Smooth muscle cell (in vitro differentiated cells): ENCODE results near the gene SERPINE3. TPM values are rescaled to one million over a fixed set of nuclear protein-coding genes. Genes with fewer than 3 reads are reported as not detected.

Experiments
- DNase-seq: peaks from one replicate; lab custom pipeline; 2025; ENCODE audit not compliant: unreplicated experiment; lab: John Stamatoyannopoulos, UW
- H2AFZ ChIP-seq: fragments of 200-600 bp; sonication (generic); 2 replicates; pipeline ENCODE4 v1.6.0; 2016; ENCODE audit warnings: antibody characterized with exemption, low read depth, mild to moderate bottlenecking
- H3F3A ChIP-seq: fragments of 200-600 bp; sonication (generic); 2 replicates; pipeline ENCODE4 v1.6.0; 2017; ENCODE audit warnings: antibody characterized with exemption, low read depth
- H3K27ac ChIP-seq: fragments of 200-600 bp; sonication (generic); 2 replicates; pipeline ENCODE4 v1.5.1; 2016; ENCODE audit warnings: low read depth, mild to moderate bottlenecking
- H3K27me3 ChIP-seq: fragments of 200-600 bp; sonication (generic); 2 replicates; pipeline ENCODE4 v1.6.1; 2016; ENCODE audit warnings: low read depth, mild to moderate bottlenecking
- H3K36me3 ChIP-seq: fragments of 200-600 bp; sonication (generic); 2 replicates; pipeline ENCODE4 v1.5.1; 2016; ENCODE audit warnings: low read depth
- H3K4me1 ChIP-seq: fragments of 200-600 bp; sonication (generic); 2 replicates; pipeline ENCODE4 v1.5.1; 2016; ENCODE audit warnings: low read depth
- H3K4me2 ChIP-seq: fragments of 200-600 bp; sonication (generic); 2 replicates; pipeline ENCODE4 v1.6.0; 2016; ENCODE audit warnings: mild to moderate bottlenecking
- H3K4me3 ChIP-seq: fragments of 200-600 bp; sonication (generic); 2 replicates; pipeline ENCODE4 v1.5.1; 2016; ENCODE audit warnings: mild to moderate bottlenecking
- H3K79me2 ChIP-seq: fragments of 200-600 bp; sonication (generic); 2 replicates; pipeline ENCODE4 v1.6.0; 2016; ENCODE audit warnings: low read depth, mild to moderate bottlenecking
- H3K9ac ChIP-seq: fragments of 200-600 bp; sonication (generic); 2 replicates; pipeline ENCODE4 v1.6.0; 2016; ENCODE audit warnings: low read depth
- H3K9me3 ChIP-seq: fragments of 200-600 bp; sonication (generic); replicated peaks from 2 replicates; pipeline ENCODE4 v1.5.1; 2016; ENCODE audit warnings: low read depth
- H4K20me1 ChIP-seq: fragments of 200-600 bp; sonication (generic); 2 replicates; pipeline ENCODE4 v1.6.0; 2016; ENCODE audit warnings: low read depth
- WGBS: methylation state at CpG from one replicate; pipeline ENCODE4 v1.1.7; 2016; ENCODE audit warnings: low lambda C conversion rate; 5-methylcytosine and 5-hydroxymethylcytosine counted together
- polyA plus RNA-seq: library from polyadenylated mRNA; unstranded; fragments of >200 nt; fragmentation: Nextera tagmentation; extraction: Ambion mirVana; gene quantifications from 2 replicates; pipeline ENCODE4 v1.2.1, GENCODE V29; 2016
- total RNA-seq: library from RNA; depleted of rRNA; stranded (reverse); fragments of >200 nt; gene quantifications from 2 replicates; pipeline ENCODE4 v1.2.3, GENCODE V29; 2014
- TF ChIP-seq, protein P1 (sequence below): fragments of 200-600 bp; sonication (generic); IDR thresholded peaks from 2 replicates; pipeline ENCODE4 v1.5.1; 2017; ENCODE audit warnings: borderline replicate concordance, mild to moderate bottlenecking, antibody characterized with exemption; ENCODE audit not compliant: insufficient read depth, poor library complexity, severe bottlenecking

The SERPINE3 gene
- total RNA-seq (0.09 TPM in 1 of 2 replicates, not detected in the other), polyA plus RNA-seq (0.19 TPM in 1 of 2 replicates, not detected in the other)

DNA sequence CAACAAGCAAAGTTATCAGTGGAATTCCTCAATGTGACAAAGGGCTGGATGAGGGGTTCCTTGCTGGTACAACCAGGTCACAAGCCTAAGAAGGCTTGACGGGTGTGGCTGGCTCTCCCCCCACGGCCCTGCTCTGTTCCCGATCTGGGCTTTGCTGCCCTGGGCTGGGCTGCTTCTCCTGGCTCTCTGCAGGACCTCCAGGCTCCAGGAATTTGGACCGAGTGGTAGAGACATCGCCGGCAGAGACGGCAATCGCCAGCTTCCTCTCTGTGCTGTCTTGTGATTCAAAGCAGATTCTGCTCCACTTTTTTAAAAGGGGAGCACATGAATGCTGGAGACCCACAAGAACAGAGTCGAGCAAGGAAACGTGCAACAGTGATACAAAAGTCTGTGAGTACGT is at the start of gene SERPINE3:
Gene SERPINE3 (plus strand): TSS at position 338 of the 400 bp plus-strand sequence. CDS start 1,401 bp downstream, outside the sequence.
- Histone ChIP-seq H3K27me3 (no peaks in the 10 kb centered on the region), H3K27ac (no peak within 1 kb of the TSS), H3K4me3 (no peak within 1 kb of the TSS), H3K4me1 (no peaks in the 10 kb centered on the region), H4K20me1 (no peaks in the 10 kb centered on the region), H3F3A (no peaks in the 10 kb centered on the region), H3K9ac (no peak within 1 kb of the TSS), H3K79me2 (no peaks in the 10 kb centered on the region), H3K36me3 (no peaks in the 10 kb centered on the region), H3K9me3 (no peaks in the 10 kb centered on the region), H2AFZ (no peak within 1 kb of the TSS), H3K4me2 (no peak within 1 kb of the TSS)
- DNase-seq, result no peak
- 77% methylated on average over 11 of the region's 11 CpGs for WGBS
- TF ChIP-seq, protein P1, sequence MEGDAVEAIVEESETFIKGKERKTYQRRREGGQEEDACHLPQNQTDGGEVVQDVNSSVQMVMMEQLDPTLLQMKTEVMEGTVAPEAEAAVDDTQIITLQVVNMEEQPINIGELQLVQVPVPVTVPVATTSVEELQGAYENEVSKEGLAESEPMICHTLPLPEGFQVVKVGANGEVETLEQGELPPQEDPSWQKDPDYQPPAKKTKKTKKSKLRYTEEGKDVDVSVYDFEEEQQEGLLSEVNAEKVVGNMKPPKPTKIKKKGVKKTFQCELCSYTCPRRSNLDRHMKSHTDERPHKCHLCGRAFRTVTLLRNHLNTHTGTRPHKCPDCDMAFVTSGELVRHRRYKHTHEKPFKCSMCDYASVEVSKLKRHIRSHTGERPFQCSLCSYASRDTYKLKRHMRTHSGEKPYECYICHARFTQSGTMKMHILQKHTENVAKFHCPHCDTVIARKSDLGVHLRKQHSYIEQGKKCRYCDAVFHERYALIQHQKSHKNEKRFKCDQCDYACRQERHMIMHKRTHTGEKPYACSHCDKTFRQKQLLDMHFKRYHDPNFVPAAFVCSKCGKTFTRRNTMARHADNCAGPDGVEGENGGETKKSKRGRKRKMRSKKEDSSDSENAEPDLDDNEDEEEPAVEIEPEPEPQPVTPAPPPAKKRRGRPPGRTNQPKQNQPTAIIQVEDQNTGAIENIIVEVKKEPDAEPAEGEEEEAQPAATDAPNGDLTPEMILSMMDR, result no peak

DNA sequence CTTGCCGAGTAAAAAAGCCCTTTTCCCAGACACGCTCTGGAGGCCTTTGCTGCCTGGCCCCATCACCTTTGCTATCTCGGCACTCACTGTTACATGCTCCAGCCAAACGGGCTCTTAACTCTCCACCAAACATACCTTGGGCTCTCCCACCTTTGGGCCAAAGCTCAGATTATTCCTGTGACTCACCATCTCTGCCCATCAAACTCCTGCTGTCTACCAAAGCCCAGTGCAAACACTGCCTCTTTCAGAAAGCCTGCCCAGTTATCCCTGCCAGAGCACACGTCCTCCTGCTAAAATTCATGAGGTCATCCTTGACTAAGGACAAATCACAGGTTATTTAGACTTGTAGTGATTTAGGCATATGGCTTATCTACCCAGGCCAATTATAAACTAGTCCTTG is 48.1 kb upstream of the SERPINE3 start:
- H3F3A ChIP-seq, result no peaks in the 10 kb centered on the region
- WGBS, result 77% methylated on average over 5 of the region's 5 CpGs
- no peak overlapping the region for H3K4me3 ChIP-seq
- peaks cover 4% of the 10 kb centered on the region for H3K27me3 ChIP-seq
- no peaks in the 10 kb centered on the region for H3K9me3 ChIP-seq
- no peak overlapping the region for H3K27ac ChIP-seq
- H3K4me1 ChIP-seq, result no peaks in the 10 kb centered on the region
- no peaks in the 10 kb centered on the region for H3K36me3 ChIP-seq
- no peaks in the 10 kb centered on the region for H4K20me1 ChIP-seq
- TF ChIP-seq, protein P1, result no peak
- no peak overlapping the region for H3K9ac ChIP-seq
- H2AFZ ChIP-seq, result no peak overlapping the region
- H3K4me2 ChIP-seq, result no peak overlapping the region
- H3K79me2 ChIP-seq, result no peaks in the 10 kb centered on the region
- DNase-seq, result no peak

DNA sequence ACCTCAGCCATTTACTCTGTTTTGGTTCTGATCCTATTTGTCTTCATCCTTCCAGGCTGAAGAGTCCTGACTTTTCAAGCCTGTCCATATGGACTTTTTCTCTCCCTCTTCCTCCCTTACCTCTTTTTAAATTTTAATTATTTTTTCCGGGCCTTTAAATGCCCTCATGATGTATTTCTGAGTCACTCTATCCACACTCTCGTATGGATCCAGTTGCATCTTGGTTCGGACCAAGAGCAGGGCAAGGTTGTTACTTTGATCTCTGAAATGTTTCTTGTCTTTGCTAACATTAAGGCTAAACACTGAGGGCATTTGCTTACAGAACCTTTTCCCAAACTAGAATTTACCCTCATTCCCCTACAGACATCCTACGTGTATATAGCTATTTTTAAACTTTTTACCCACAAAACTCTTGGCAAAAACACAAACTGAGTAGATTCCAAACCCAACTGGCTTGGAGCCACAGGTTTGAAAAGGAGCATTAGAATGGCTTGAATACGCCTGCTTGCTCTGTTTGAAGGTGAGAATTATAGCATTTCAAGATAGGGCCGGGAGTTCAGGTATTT is 47.4 kb upstream of the SERPINE3 start:
- WGBS, result 82% methylated on average over 6 of the region's 6 CpGs
- DNase-seq, result no peak

More for the DNA sequence above, 47.4 kb upstream of the SERPINE3 start:
- Histone ChIP-seq H4K20me1 (no peaks in the 10 kb centered on the region), H3K9me3 (no peaks in the 10 kb centered on the region), H3K27me3 (peaks cover 4% of the 10 kb centered on the region), H3K9ac (no peak overlapping the region), H3K4me3 (no peak overlapping the region), H3F3A (no peaks in the 10 kb centered on the region), H3K4me1 (no peaks in the 10 kb centered on the region), H3K27ac (no peak overlapping the region), H3K79me2 (no peaks in the 10 kb centered on the region), H3K36me3 (no peaks in the 10 kb centered on the region), H2AFZ (no peak overlapping the region), H3K4me2 (no peak overlapping the region)
- TF ChIP-seq, protein P1, result no peak
